BLaER1 treated with 17β-estradiol and CSF1 and Interleukin-3, amounts not matched to agents 10 nM and 100 nM (cell line): ENCODE data around the gene SSH2.
A peak's percentile ranks its signal among the peaks of the same experiment; 100 is the strongest.

Experiments
- H3K27ac ChIP-seq, 11 experiments: shearing (Covaris generic); formaldehyde crosslinking; 2 replicates each; pipeline ENCODE4 v1.8.1; 2022
- H3K27me3 ChIP-seq, 11 experiments: shearing (Covaris generic); formaldehyde crosslinking; 2 replicates each; pipeline ENCODE4 v1.8.1; 2022
- H3K36me3 ChIP-seq, 11 experiments: shearing (Covaris generic); formaldehyde crosslinking; 2 replicates each; pipeline ENCODE4 v1.8.1; 2022
- H3K4me1 ChIP-seq, 10 experiments: shearing (Covaris generic); formaldehyde crosslinking; 2 replicates each; pipeline ENCODE4 v1.8.1; 2022
- H3K4me2 ChIP-seq, 11 experiments: shearing (Covaris generic); formaldehyde crosslinking; 2 replicates each; pipeline ENCODE4 v1.8.1; 2022
- H3K4me3 ChIP-seq, 10 experiments: shearing (Covaris generic); formaldehyde crosslinking; 2 replicates each; pipeline ENCODE4 v1.8.1; 2022
- H3K9ac ChIP-seq, 11 experiments: shearing (Covaris generic); formaldehyde crosslinking; 2 replicates each; pipeline ENCODE4 v1.8.1; 2022
- H3K9me3 ChIP-seq, 11 experiments: shearing (Covaris generic); formaldehyde crosslinking; replicated peaks in 1 of 11; 2 replicates each; pipeline ENCODE4 v1.8.1; 2022
- H4K20me1 ChIP-seq, 11 experiments: shearing (Covaris generic); formaldehyde crosslinking; 2 replicates each; pipeline ENCODE4 v1.8.1; 2022
- Cebpa-rat ChIP-seq, 11 experiments: shearing (Covaris generic); IDR thresholded peaks; 2 replicates each; pipeline ENCODE4 v1.8.1; 2022

Gene SSH2

GRCh38 chr17:29699283-29699682 is 230.7 kb downstream of the SSH2 start:
- TF ChIP-seq Cebpa-rat (IDR thresholded peaks at IDR 0.05): no peak
- peaks cover 14 to 96% (median 43%) of the 10 kb centered on the region in 10 experiments for H3K4me1 ChIP-seq
- peak overlapping the region; percentile 38 to 100 (median 59); a peak in 21 of 22 replicates for H3K27ac ChIP-seq
- no peak overlapping the region for H3K4me3 ChIP-seq
- no peaks in the 10 kb centered on the region for H3K27me3 ChIP-seq
- peak overlapping the region in 9 of 11 experiments; percentile 1 to 67 (median 26); a peak in 11 of 22 replicates for H3K4me2 ChIP-seq
- H3K36me3 ChIP-seq: peaks cover 78 to 100% (median 95%) of the 10 kb centered on the region in 11 experiments
- H3K9ac ChIP-seq: peak overlapping the region in 8 of 11 experiments; percentile 3 to 49 (median 19); a peak in 8 of 22 replicates
- H3K9me3 ChIP-seq: no peaks in the 10 kb centered on the region
- no peaks in the 10 kb centered on the region for H4K20me1 ChIP-seq

GRCh38 chr17:29698837-29699236 is 231.2 kb downstream of the SSH2 start:
- no peak for TF ChIP-seq Cebpa-rat (IDR thresholded peaks at IDR 0.05)
- no peaks in the 10 kb centered on the region for H3K27me3 ChIP-seq
- H3K36me3 ChIP-seq: peaks cover 82 to 100% (median 96%) of the 10 kb centered on the region in 11 experiments
- H3K4me3 ChIP-seq: no peak overlapping the region
- peak overlapping the region in 3 of 11 experiments; percentile 48 to 67 (median 54); a peak in 6 of 22 replicates for H3K4me2 ChIP-seq
- no peaks in the 10 kb centered on the region for H4K20me1 ChIP-seq
- H3K9me3 ChIP-seq: no peaks in the 10 kb centered on the region
- H3K9ac ChIP-seq: peak overlapping the region in 1 of 11 experiments; percentile 1; a peak in 3 of 22 replicates
- H3K27ac ChIP-seq: peak overlapping the region; percentile 41 to 100 (median 59); a peak in 21 of 22 replicates
- peaks cover 12 to 96% (median 39%) of the 10 kb centered on the region in 10 experiments for H3K4me1 ChIP-seq

- H3K4me1 ChIP-seq: peaks cover 12 to 96% (median 33%) of the 10 kb centered on the region in 10 experiments
- H3K27ac ChIP-seq: peak overlapping the region; percentile 41 to 100 (median 59); a peak in 21 of 22 replicates
- no peak for TF ChIP-seq Cebpa-rat (IDR thresholded peaks at IDR 0.05)
- H3K36me3 ChIP-seq: peaks cover 82 to 100% (median 96%) of the 10 kb centered on the region in 11 experiments
- H3K9me3 ChIP-seq: no peaks in the 10 kb centered on the region
- H3K4me3 ChIP-seq: no peak overlapping the region
- peak overlapping the region in 1 of 11 experiments; percentile 1; a peak in 1 of 22 replicates for H3K9ac ChIP-seq
- H3K27me3 ChIP-seq: no peaks in the 10 kb centered on the region
- peak overlapping the region in 3 of 11 experiments; percentile 48 to 67 (median 54); a peak in 6 of 22 replicates for H3K4me2 ChIP-seq
- no peaks in the 10 kb centered on the region for H4K20me1 ChIP-seq
Measured at GRCh38 chr17:29698019-29698777, 231.8 kb downstream of the SSH2 start.

- Histone ChIP-seq H3K27me3 (no peaks in the 10 kb centered on the region), H3K4me3 (no peak overlapping the region), H3K4me1 (peaks cover 12 to 96% (median 36%) of the 10 kb centered on the region in 10 experiments), H3K9ac (peak overlapping the region in 1 of 11 experiments; percentile 43; a peak in 1 of 22 replicates), H3K9me3 (no peaks in the 10 kb centered on the region), H3K27ac (peak overlapping the region in 10 of 11 experiments; percentile 18 to 63 (median 53); a peak in 17 of 22 replicates), H4K20me1 (no peaks in the 10 kb centered on the region), H3K36me3 (peaks cover 81 to 100% (median 95%) of the 10 kb centered on the region in 11 experiments), H3K4me2 (peak overlapping the region in 3 of 11 experiments; percentile 24 to 67 (median 48); a peak in 5 of 22 replicates)
- no peak for TF ChIP-seq Cebpa-rat (IDR thresholded peaks at IDR 0.05)
Measured at GRCh38 chr17:29697371-29697770, 232.7 kb downstream of the SSH2 start.

- Histone ChIP-seq H4K20me1 (no peaks in the 10 kb centered on the region), H3K9ac (peak overlapping the region in 2 of 11 experiments; percentile 1 to 54; a peak in 4 of 22 replicates), H3K27ac (peak overlapping the region; percentile 21 to 91 (median 58); a peak in 19 of 22 replicates), H3K36me3 (peaks cover 65 to 96% (median 82%) of the 10 kb centered on the region in 11 experiments), H3K4me1 (peaks cover 20 to 95% (median 44%) of the 10 kb centered on the region in 10 experiments), H3K9me3 (no peaks in the 10 kb centered on the region), H3K27me3 (no peaks in the 10 kb centered on the region), H3K4me3 (no peak overlapping the region), H3K4me2 (peak overlapping the region in 3 of 11 experiments; percentile 52 to 78 (median 73); a peak in 6 of 22 replicates)
- TF ChIP-seq Cebpa-rat (IDR thresholded peaks at IDR 0.05): no peak
Measured at GRCh38 chr17:29694918-29695563, 235.0 kb downstream of the SSH2 start.

- no peak overlapping the region for H3K9ac ChIP-seq
- H3K36me3 ChIP-seq: peaks cover 74 to 96% (median 82%) of the 10 kb centered on the region in 11 experiments
- TF ChIP-seq Cebpa-rat (IDR thresholded peaks at IDR 0.05): no peak
- no peaks in the 10 kb centered on the region for H3K27me3 ChIP-seq
- H3K9me3 ChIP-seq: no peaks in the 10 kb centered on the region
- H3K27ac ChIP-seq: peak overlapping the region in 9 of 11 experiments; percentile 26 to 91 (median 60); a peak in 13 of 22 replicates
- H4K20me1 ChIP-seq: no peaks in the 10 kb centered on the region
- peaks cover 10 to 90% (median 33%) of the 10 kb centered on the region in 10 experiments; a peak in 19 of 20 replicates for H3K4me1 ChIP-seq
- H3K4me3 ChIP-seq: no peak overlapping the region
- H3K4me2 ChIP-seq: peak overlapping the region in 2 of 11 experiments; percentile 52 to 78; a peak in 3 of 22 replicates
Measured at GRCh38 chr17:29693751-29694150, 236.3 kb downstream of the SSH2 start.

GRCh38 chr17:29687596-29687995 is 242.4 kb downstream of the SSH2 start:
- H3K27me3 ChIP-seq: no peaks in the 10 kb centered on the region
- H3K9ac ChIP-seq: no peak overlapping the region
- H4K20me1 ChIP-seq: no peaks in the 10 kb centered on the region
- no peaks in the 10 kb centered on the region for H3K9me3 ChIP-seq
- TF ChIP-seq Cebpa-rat (IDR thresholded peaks at IDR 0.05): no peak
- no peak overlapping the region for H3K4me3 ChIP-seq
- H3K36me3 ChIP-seq: peaks cover 61 to 95% (median 75%) of the 10 kb centered on the region in 11 experiments
- peak overlapping the region in 6 of 11 experiments; percentile 11 to 99 (median 94); a peak in 9 of 22 replicates for H3K27ac ChIP-seq
- peaks cover 26 to 78% (median 50%) of the 10 kb centered on the region in 10 experiments for H3K4me1 ChIP-seq
- H3K4me2 ChIP-seq: no peak overlapping the region

- Histone ChIP-seq H3K4me2 (no peak overlapping the region), H3K4me1 (peaks cover 29 to 78% (median 50%) of the 10 kb centered on the region in 10 experiments), H3K9ac (no peak overlapping the region; a peak in 1 of 22 replicates), H4K20me1 (no peaks in the 10 kb centered on the region), H3K4me3 (no peak overlapping the region), H3K36me3 (peaks cover 56 to 90% (median 76%) of the 10 kb centered on the region in 11 experiments), H3K27me3 (no peaks in the 10 kb centered on the region), H3K9me3 (no peaks in the 10 kb centered on the region), H3K27ac (peak overlapping the region in 8 of 11 experiments; percentile 7 to 99 (median 22); a peak in 13 of 22 replicates)
- TF ChIP-seq Cebpa-rat (IDR thresholded peaks at IDR 0.05): no peak
Measured at GRCh38 chr17:29686993-29687590, 242.9 kb downstream of the SSH2 start.
